Right lung (tissue), 5 donors: ENCODE measurements around the gene UVSSA. TPM values are rescaled to one million over a fixed set of nuclear protein-coding genes. Genes with fewer than 3 reads are reported as not detected.

Experiments
- DNase-seq, 2 donors: peaks; one replicate each; pipeline ENCODE4 v3.0.0-alpha.2; 2013
- polyA plus RNA-seq, 5 donors: library from polyadenylated mRNA; unstranded; fragments of 120-200 nt; gene quantifications; one replicate each; pipeline versions ENCODE4 v1.2.1 to v1.2.3, GENCODE V29; 2013; ENCODE audit warnings: inconsistent platforms in 1 of 5, low replicate concordance in 1 of 5; ENCODE audit not compliant: insufficient read length in 5 of 5, insufficient read depth in 1 of 5

UVSSA gene
- polyA plus RNA-seq, 5 donors: 9.6 to 21.2 (median 15.5) TPM

GRCh38 chr4:1406394-1406980 lies 59.5 kb downstream of the UVSSA start, which contains the start of gene NKX1-1:
TSS of gene NKX1-1 (minus strand) at chr4:1406442. CDS start at chr4:1406442, 0 bp downstream.
- no peak for DNase-seq

- no peak for DNase-seq
Measured at GRCh38 chr4:1406981-1407656, 60.1 kb downstream of the UVSSA start.

DNA sequence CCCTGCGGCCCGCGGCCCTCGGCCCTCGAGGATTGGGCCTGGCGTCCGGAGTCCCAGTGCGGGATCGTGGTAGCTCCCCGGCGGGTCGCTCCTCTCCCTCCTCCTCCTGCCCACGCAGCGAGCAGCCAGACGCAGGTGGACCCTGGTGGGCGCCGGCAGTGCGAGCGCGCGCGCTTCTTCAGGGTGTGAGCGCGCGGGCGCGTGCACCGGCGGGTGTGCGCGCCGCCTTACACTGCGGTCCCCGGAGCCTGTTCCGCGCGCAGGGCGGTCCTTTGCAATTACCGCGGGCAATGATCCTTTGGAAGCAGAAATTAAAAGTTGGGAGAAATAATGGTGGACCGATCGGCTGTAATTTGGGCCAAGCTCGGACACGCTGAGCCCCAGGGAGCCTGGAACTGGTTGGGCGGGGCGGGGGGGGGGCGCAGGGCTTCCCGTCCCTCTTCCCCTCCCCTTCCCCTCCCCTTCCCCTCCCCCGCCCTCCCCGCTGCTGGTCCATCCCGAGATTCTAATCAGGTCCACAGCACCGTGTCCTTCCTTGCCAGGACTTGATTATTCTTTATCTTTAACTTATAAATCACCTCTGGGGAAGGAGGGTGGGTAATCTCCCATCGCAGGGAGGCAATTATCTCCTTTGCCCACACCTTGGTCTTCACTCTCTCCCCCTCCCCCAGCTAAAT lies 60.8 kb downstream of the UVSSA start:
- DNase-seq: no peak

- no peak for DNase-seq
Measured at GRCh38 chr4:1408418-1408817, 61.4 kb downstream of the UVSSA start.

DNA sequence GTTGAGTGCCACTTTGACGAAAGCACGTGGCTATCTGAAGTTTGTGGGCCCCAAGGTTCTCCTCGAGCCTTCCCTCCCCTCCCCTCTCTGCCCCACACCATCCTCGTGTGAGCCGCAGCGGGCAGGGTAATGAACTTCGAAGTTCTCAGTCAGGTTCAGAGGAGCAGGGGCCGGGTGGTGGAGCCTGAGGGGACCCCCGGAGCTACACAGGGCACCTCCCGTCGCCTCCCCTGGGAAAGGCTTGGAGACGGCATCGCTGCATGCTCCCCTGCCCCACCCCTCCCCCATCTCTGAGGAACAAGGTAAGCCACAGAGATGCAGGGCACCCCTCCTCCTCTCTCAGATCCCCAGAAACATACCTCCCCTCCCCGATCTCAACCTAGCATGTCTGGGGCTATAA lies 62.1 kb downstream of the UVSSA start:
- no peak for DNase-seq

- no peak for DNase-seq
Measured at GRCh38 chr4:1409491-1410425, 62.8 kb downstream of the UVSSA start.

- DNase-seq: peak; percentile 68 to 71
Measured at GRCh38 chr4:1410491-1411325, 63.7 kb downstream of the UVSSA start.

- DNase-seq: no peak
Measured at GRCh38 chr4:1411436-1412375, 64.7 kb downstream of the UVSSA start.

DNA sequence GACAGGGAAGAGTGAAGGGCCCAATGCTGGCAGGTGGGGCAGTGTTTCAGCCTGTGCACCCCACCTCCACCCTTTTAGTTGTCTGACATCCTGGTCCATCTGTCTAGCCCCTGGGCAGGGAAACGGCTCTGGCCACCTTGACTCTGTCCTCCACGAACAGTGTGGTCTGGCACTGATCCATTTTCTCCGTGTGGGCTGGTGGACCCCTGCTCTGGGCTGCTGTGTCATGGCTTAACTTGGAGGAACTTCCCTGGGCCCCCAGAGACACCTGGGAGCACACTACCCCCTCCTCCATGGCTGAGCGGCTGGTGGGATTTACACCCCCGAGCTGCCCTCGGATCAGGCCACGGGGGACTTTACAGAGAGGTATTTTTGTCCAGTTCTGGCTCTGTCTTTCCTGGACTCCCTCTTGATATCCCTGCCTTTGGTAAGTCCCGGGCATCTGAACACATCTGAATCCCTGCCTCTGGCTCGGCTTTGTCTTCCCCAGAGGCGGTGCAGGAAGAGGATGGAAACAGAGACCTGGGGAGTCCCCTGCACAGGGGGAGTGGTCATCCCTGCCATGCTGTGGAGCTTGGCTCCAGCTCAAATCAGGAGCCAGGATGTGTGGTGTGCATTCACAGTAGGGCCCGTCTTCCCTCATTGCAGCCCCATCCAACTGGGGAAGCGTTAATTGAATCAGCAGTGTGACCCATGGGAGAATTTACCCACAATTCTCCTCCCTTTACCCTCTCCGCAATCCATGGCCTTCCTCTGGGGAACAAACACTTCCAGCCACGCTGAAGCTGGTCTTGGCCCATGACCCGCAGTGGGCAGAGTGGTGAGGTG lies 65.6 kb downstream of the UVSSA start:
- no peak for DNase-seq

DNA sequence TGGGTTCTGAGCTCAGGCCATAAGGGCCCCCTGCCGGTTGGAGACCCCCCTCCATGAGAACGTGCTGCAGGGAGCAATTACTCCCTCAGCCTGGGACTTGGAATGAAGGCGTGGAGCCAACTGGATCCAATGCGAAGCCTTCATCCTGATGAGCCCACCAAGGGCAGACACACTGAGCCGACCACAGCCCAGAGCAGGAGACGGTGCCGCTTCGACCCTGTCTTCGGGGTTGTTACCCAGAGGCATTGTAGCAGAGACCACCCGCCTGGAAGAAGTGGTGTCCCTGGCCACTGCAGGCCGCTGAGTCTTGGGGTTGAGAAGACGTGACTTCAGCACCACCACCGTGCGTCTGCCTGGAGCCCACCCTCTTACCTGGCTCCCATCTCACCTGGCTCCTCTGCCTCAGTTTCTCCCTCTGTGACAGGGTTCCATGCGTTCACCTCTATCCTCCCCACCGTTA lies 66.2 kb downstream of the UVSSA start:
- no peak for DNase-seq

DNA sequence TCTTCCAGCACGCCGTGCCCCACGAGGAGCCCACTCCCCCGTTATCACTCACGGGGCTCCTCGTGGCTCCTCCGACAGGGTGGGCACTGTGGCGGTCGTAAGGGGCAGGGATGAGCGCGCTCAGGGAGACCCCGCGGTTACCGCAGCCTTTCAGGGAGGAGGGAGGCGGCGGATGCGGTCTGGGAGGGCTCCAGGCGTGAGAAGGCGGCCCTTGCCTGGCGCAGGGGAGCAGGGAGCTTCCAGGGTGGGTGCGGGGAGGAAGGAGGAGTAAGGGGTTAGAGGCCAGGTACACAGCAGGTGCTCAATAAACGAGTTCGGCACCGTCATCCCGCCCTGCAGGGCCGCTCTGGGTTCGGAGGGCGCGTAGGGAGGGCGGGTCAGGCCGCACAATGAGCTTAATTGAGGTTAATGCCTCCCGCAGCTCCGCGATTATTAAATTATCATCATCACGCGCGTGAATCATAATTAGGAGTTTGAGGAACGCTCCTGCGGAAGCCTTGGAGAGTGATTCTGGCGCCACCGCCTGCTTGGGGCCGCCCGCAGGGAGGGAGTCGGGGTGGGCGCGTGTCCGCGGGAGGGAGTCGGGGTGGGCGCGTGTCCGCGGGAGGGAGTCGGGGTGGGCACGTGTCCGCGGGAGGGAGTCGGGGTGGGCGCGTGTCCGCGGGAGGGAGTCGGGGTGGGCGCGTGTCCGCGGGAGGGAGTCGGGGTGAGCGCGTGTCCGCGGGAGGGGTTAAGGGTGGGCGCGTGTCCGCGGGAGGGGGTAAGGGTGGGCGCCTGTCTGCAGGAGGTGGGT lies 66.9 kb downstream of the UVSSA start:
- DNase-seq: no peak

DNA sequence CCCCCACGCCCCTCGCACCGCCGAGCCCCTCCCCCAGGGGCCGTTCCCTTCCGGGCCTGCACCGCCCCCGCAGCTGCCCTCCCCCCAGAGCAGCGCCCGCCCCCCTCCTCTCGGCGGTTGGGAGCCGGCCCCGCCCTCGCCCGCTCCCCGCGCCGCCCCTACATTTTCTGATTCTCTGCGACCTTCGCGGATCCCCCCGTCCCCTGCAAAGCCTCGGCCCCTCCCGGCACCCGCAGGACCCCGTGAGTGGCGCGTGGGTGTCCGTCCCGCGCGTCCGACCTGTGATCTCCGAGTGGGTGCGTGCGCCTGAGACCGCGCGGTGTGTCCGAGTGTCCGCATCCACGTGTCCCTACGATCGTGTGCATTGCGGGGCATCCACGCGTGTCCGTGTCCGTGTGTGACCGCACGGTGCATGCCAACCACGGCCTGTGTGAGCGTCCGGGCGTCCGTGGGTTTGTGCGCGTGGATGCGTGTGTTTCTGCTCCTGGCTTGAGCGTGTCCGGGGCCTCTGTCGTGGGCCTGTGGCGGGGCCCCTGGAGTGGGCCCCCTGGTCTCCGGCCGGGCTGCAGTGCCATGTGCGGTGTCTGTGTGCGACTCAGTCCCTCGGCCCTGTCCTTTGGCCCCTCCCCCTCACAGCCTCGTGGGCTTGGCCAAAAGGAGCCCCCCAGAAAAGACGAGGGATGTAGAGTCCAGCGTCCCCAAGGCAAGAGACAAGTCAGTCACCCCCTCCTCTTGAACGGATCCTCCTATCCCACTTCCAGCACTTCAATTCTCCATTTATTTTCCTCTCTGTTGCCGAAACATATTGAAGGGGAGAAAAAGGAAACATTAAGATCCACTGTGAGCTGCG lies 68.0 kb downstream of the UVSSA start:
- no peak for DNase-seq

DNA sequence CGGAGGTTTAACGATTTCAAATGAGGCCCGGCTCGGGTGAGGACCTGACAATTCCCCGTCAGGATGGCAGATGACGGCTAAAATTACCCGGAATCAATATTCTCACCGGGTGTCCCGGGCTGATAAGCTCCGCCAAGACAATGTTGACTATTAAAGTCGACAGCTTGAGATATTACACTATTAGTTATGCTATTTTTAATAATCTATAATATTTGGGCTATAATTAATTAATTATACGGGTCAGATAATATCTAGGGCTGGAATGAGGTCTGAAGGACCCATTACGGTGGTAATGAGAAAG lies 68.6 kb downstream of the UVSSA start:
- no peak for DNase-seq

GRCh38 chr4:1416051-1416947 lies 69.3 kb downstream of the UVSSA start:
- no peak for DNase-seq

- no peak for DNase-seq
Measured at GRCh38 chr4:1416948-1417260, 69.9 kb downstream of the UVSSA start.
